Measurements from ENCODE around the gene YBX3. TPM values are rescaled to one million over a fixed set of nuclear protein-coding genes. Genes with fewer than 3 reads are reported as not detected.

YBX3 gene
- total RNA-seq: 903 TPM
- long read RNA-seq, transcript YBX3-201 (10 exons, 1,796 nt): minor isoform, 1,118 of 2,517 reads
- long read RNA-seq, transcript YBX3-202 (9 exons, 1,708 nt): major isoform, 1,131 of 2,517 reads
- long read RNA-seq, partial matches to known transcripts: 29 of 2,517 reads
- long read RNA-seq, other reads (novel, unspliced or antisense): 238 of 2,517 reads

DNA sequence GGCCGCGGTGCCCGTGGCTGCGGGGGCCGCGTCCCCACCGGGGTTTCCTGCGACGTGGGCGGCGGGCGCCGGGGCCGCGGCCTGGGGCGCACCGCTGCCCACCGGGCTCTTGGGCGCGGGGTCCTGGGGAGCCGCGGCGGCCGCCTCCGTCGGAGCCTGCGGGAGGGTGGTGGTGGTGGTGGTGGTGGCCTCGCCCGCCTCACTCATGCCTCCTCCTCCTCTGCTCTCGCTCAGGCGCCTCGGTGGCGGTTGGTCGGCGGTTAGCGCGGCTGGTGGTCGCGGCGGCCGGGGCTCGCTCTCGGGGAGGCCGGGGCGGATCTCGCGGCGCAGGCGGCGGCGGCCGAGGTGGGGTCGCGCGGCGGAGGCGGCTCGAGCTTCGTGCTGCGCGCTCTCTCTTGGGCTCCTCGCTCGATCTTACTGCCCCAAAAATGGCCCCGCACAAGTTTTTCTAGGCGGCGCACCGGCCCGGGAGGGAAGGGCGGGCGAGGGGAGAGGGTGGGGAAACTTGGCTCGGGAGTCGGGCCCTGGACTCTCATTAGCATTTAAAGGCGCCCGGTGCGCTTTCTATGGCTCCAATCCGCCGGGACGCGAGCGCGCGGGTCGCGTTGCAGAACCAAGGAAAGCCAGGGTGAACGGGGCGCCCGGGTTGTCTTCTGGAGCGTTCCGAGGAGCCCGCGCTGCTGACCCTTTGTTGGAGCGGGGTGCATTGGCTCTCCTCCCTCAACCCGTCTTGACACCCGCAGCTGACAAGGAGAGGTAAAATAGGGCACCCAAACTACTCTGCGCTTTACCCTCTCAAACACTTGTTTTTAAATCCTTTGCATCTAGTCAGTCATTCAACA, at the start of gene YBX3:
Gene YBX3, minus strand, starts transcription at position 419 of the 842 bp plus-strand sequence. Its CDS starts 212 bp downstream, at position 207.
- TF ChIP-seq, protein P1, sequence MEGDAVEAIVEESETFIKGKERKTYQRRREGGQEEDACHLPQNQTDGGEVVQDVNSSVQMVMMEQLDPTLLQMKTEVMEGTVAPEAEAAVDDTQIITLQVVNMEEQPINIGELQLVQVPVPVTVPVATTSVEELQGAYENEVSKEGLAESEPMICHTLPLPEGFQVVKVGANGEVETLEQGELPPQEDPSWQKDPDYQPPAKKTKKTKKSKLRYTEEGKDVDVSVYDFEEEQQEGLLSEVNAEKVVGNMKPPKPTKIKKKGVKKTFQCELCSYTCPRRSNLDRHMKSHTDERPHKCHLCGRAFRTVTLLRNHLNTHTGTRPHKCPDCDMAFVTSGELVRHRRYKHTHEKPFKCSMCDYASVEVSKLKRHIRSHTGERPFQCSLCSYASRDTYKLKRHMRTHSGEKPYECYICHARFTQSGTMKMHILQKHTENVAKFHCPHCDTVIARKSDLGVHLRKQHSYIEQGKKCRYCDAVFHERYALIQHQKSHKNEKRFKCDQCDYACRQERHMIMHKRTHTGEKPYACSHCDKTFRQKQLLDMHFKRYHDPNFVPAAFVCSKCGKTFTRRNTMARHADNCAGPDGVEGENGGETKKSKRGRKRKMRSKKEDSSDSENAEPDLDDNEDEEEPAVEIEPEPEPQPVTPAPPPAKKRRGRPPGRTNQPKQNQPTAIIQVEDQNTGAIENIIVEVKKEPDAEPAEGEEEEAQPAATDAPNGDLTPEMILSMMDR (IDR thresholded peaks at IDR 0.05; ENCODE audit: borderline replicate concordance): no peak
- peak; percentile 90 for DNase-seq
- Histone ChIP-seq H3K4me1 (peaks cover 55% of the 10 kb centered on the region), H3K27me3 (ENCODE audit: low read depth) (no peaks in the 10 kb centered on the region), H3K36me3 (no peaks in the 10 kb centered on the region), H3K27ac (replicated peaks) (peak within 1 kb of the TSS; percentile 98), H3K4me3 (peak within 1 kb of the TSS; percentile 96), H3K9me3 (replicated peaks) (no peaks in the 10 kb centered on the region)
- intact Hi-C loops (cut with micrococcal nuclease): no loop called here

GRCh38 chr12:10771132-10771733, 48.1 kb upstream of the YBX3 start:
- DNase-seq: no peak
- no peaks in the 10 kb centered on the region for H3K9me3 ChIP-seq (replicated peaks)
- TF ChIP-seq, protein P1 (IDR thresholded peaks at IDR 0.05; ENCODE audit: borderline replicate concordance): peak; percentile 80
- H3K4me1 ChIP-seq: no peaks in the 10 kb centered on the region
- H3K27ac ChIP-seq (replicated peaks): no peak overlapping the region
- peaks cover 90% of the 10 kb centered on the region for H3K27me3 ChIP-seq (ENCODE audit: low read depth)
- intact Hi-C loops (cut with micrococcal nuclease): loop anchor here (5.0 kb wide), 2 partner anchors 426 to 716 kb away; no protein-coding TSS in a partner anchor
- no peaks in the 10 kb centered on the region for H3K36me3 ChIP-seq
- no peak overlapping the region for H3K4me3 ChIP-seq

DNA sequence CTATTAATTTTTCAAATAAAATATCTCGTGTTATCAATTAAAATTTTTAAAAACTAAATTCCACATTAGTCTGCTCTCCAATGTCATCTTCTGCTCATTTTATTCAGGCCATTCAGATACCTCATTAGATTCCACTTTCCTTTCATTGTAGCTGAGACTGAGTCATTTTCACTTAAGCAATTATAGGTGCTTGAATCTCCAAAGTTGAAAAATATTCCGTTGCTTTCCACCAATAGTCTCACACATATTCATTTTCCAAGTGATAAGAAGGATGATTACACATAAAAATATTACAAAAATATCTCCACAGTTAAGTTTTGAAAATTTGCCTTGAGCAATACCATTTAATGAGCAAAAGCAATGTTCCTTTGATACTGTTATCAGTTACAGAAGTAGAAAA, 36.5 kb upstream of the YBX3 start:
- TF ChIP-seq, protein P1 (IDR thresholded peaks at IDR 0.05; ENCODE audit: borderline replicate concordance): no peak
- intact Hi-C loops (cut with micrococcal nuclease): no loop called here

DNA sequence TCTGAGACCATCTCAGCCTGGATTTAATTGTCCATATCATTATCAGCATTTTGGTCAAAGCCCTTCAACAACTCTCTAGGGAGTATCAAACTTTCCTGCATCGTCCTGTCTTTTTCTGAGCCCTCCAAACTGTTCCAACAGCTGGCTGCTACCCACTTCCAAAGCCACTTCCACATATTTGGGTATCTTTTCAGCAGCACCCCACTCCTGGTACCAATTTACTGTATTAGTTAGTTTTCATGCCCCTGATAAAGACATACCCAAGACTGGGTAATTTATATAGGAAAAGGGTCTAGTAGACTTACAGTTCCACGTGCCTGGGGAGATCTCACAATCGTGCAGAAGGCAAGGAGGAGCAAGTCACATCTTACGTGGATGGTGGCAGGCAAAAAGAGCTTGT, 33.1 kb upstream of the YBX3 start:
- TF ChIP-seq, protein P1 (IDR thresholded peaks at IDR 0.05; ENCODE audit: borderline replicate concordance): no peak

More for the DNA sequence above, 36.5 kb upstream of the YBX3 start:
- H3K4me3 ChIP-seq: no peak overlapping the region
- H3K9me3 ChIP-seq (replicated peaks): peaks cover 20% of the 10 kb centered on the region
- H3K4me1 ChIP-seq: no peaks in the 10 kb centered on the region
- no peaks in the 10 kb centered on the region for H3K36me3 ChIP-seq
- no peak for DNase-seq
- H3K27me3 ChIP-seq (ENCODE audit: low read depth): peaks cover 40% of the 10 kb centered on the region
- H3K27ac ChIP-seq (replicated peaks): no peak overlapping the region

DNA sequence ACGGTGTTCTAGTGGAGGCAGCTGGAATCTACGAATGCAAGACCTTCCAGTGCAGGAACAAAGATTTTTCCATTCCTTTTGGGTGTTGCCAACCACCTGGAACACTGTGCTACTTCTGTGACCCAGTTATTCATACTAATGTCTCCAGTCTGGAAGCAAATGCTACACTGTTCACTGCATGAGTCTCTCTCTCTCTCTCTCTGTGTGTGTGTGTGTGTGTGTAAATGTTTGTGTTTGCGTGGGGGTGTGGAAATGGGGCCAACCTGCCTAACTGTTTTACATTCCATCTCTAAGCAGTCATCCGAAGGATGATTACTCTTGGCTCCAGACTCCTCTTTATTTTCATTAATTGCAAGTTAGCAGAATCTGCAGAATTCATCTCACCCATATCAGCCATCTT, 29.9 kb upstream of the YBX3 start:
- Histone ChIP-seq H3K36me3 (no peaks in the 10 kb centered on the region), H3K9me3 (replicated peaks) (peaks cover 20% of the 10 kb centered on the region), H3K27ac (replicated peaks) (no peak overlapping the region), H3K27me3 (ENCODE audit: low read depth) (peaks cover 29% of the 10 kb centered on the region), H3K4me1 (peaks cover 12% of the 10 kb centered on the region), H3K4me3 (no peak overlapping the region)
- intact Hi-C loops (cut with micrococcal nuclease): no loop called here
- DNase-seq: no peak
- TF ChIP-seq, protein P1 (IDR thresholded peaks at IDR 0.05; ENCODE audit: borderline replicate concordance): no peak

More for the DNA sequence above, 33.1 kb upstream of the YBX3 start:
- no peaks in the 10 kb centered on the region for H3K36me3 ChIP-seq
- peaks cover 20% of the 10 kb centered on the region for H3K9me3 ChIP-seq (replicated peaks)
- no peak for DNase-seq
- H3K27ac ChIP-seq (replicated peaks): no peak overlapping the region
- H3K27me3 ChIP-seq (ENCODE audit: low read depth): peaks cover 24% of the 10 kb centered on the region
- H3K4me3 ChIP-seq: no peak overlapping the region
- H3K4me1 ChIP-seq: no peaks in the 10 kb centered on the region
- intact Hi-C loops (cut with micrococcal nuclease): no loop called here
